Neural cell (in vitro differentiated cells): ENCODE data around the gene PPP3R1.

Experiments used
- EP300 ChIP-seq: fragments of 450-650 bp; conservative IDR thresholded peaks from 2 replicates; pipeline ENCODE4 v1.6.1; 2014; ENCODE audit warnings: antibody characterized with exemption, mild to moderate bottlenecking, moderate library complexity; ENCODE audit not compliant: poor library complexity, severe bottlenecking
- EZH2 ChIP-seq: fragments of 200-600, 300-800 bp; shearing (Covaris generic), sonication (generic); IDR thresholded peaks from 2 replicates; pipeline ENCODE4 v1.6.1; 2014; ENCODE audit warnings: antibody characterized with exemption, low read length, borderline replicate concordance, mild to moderate bottlenecking; ENCODE audit not compliant: insufficient read depth, poor library complexity, severe bottlenecking
- MXI1 ChIP-seq: fragments of 450-650 bp; conservative IDR thresholded peaks from 2 replicates; pipeline ENCODE4 v1.6.1; 2014; ENCODE audit warnings: antibody characterized with exemption, mild to moderate bottlenecking; ENCODE audit not compliant: poor library complexity, severe bottlenecking
- POLR2AphosphoS5 ChIP-seq: IDR thresholded peaks from 2 replicates; pipeline ENCODE4 v1.6.1; 2012
- RAD21 ChIP-seq: fragments of 450-650 bp; conservative IDR thresholded peaks from 2 replicates; pipeline ENCODE4 v1.6.1; 2014; ENCODE audit warnings: antibody characterized with exemption, mild to moderate bottlenecking, moderate library complexity
- REST ChIP-seq: IDR thresholded peaks from 2 replicates; pipeline ENCODE4 v1.6.1; 2012; ENCODE audit warnings: borderline replicate concordance
- TF ChIP-seq, protein P1 (sequence below): fragments of 450-650 bp; IDR thresholded peaks from 2 replicates; pipeline ENCODE4 v1.5.1; 2014; ENCODE audit warnings: antibody characterized with exemption, mild to moderate bottlenecking, moderate library complexity; ENCODE audit not compliant: poor library complexity, severe bottlenecking

DNA sequence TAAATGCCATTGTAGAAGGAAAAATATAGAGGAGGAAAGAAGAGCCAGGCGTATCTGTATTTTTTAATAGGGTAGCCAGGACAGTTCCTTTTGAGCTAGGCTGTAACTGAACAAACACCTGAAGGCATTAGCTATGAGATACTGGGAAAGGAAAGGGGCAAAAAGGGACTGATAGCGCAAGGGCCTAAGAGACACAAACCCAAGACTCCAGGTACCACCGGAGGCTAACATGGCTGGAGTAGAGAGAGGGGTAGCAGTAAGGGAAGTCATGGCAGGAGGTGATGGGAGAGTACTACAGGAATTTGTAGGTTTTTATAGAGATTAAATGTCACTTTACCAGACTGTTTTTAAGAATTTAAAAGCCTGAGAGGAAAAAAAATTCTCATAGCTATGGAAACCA, 73.9 kb downstream of the PPP3R1 start:
- TF ChIP-seq EZH2 (no peak), MXI1 (no peak), REST (no peak), RAD21 (no peak), POLR2AphosphoS5 (no peak), EP300 (no peak)
- TF ChIP-seq, protein P1, sequence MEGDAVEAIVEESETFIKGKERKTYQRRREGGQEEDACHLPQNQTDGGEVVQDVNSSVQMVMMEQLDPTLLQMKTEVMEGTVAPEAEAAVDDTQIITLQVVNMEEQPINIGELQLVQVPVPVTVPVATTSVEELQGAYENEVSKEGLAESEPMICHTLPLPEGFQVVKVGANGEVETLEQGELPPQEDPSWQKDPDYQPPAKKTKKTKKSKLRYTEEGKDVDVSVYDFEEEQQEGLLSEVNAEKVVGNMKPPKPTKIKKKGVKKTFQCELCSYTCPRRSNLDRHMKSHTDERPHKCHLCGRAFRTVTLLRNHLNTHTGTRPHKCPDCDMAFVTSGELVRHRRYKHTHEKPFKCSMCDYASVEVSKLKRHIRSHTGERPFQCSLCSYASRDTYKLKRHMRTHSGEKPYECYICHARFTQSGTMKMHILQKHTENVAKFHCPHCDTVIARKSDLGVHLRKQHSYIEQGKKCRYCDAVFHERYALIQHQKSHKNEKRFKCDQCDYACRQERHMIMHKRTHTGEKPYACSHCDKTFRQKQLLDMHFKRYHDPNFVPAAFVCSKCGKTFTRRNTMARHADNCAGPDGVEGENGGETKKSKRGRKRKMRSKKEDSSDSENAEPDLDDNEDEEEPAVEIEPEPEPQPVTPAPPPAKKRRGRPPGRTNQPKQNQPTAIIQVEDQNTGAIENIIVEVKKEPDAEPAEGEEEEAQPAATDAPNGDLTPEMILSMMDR = no peak
